Activated T-helper 1 cell treated with anti-CD3 and anti-CD28 coated beads, Interleukin-2, amount 50 U/mL, for 16 hours (primary cell): Measurements from ENCODE around the gene ESPNL.
"Not testable (repeated sequence)": the region's sequence is repeated elsewhere in the genome, so short reads cannot be mapped to it uniquely, and the experiment has no call there.

ENCODE experiments used
- DNase-seq, 2 donors: peaks; one replicate each; pipeline ENCODE4 v3.0.0-alpha.2; 2020; ENCODE audit warnings: low read depth in 1 of 2, low spot score in 1 of 2

Gene ESPNL

DNA sequence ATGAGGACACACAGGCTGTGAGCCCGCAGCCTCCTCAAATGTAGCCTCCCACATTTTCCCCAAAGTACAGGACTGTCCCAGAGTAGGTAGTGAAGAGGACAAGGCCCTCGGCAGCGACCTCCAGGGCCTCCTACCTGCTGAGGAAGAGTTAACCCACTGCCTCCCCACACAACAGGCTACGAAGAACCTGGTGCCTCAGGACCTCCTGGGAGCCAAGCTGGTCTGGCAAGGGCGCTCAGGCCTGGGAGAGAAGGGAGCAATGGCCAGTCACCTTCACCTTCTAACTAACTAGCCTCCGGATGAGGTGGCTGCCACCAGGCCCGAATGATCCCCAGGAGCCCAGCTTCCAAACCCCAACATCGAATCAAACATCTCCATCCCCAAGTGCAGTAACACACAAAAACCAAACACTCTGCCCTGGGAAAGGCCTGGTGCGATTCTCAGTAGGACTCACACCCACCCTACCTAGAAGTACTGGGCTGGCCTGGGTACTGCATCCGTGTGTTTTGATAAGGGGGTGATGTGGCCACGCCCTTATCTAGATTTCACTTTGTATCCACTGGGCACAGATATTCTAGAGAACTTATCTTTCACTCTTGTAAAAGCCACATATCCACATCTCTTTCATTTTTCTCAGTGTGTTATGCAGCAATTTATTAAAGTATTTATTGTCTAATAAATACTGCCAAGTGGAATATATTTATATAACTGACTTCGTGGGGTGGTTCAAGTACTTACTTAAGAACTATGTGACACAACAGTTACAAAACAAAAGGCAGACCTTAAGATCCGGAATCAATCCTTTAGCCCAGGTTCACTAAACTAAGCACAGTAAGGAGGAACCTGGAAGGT is 68.3 kb downstream of the ESPNL start:
- no peak for DNase-seq

DNA sequence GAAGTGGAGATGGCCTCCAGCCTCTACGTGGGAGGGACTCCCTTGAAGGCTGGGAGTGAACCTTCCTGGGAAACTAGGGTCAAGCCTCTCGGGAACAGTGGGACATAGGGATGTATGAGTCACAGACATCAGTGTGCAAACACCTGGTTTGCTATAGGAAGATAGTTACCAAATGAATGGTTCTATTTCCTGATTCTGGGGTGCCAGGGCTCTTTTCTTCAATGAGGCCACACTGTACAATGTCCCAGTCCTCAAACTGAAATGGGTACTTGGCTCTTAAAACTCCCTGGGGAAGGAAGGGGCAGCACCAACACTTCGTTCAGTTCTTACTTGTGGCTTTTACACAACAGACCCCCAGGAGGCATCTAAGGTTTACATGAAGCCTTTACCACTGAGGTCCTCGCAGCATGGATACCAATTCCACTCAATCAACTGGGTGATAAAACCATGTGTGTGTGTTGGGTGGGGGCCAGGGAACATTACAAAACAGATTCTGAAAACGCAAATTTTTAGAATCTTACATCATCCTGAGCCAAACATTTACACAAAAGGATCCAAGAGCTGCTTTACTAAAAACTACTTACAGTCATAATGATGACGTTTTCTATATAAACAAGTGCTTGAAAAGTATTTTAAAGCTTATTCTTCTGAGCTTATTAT is 69.0 kb downstream of the ESPNL start:
- DNase-seq, result no peak

DNA sequence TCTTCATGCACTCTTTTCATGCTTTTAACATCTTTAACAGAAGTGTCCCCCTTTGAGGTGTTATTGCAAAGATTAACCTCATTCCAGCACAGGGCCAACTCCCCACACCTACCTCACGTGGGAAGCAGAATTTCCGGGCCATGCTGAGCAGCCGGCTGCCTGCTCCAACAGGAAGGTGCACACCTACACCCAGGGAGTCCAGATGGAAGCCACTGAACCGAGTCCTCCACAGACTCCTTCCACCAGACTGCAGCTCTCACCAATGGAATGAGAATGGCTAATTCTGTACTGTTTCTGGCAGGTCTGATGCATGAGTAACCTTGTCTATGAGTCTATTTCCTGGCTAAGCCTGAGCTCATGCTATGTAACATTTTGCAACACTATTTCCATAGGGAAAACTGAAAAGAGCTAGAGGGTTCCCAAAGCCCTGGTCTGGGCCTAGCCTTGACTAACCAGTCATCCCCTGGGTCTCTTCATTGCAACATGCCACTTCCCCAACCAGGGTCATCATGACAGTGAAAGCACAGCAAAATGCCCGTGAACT is 69.6 kb downstream of the ESPNL start:
- DNase-seq, result no peak

DNA sequence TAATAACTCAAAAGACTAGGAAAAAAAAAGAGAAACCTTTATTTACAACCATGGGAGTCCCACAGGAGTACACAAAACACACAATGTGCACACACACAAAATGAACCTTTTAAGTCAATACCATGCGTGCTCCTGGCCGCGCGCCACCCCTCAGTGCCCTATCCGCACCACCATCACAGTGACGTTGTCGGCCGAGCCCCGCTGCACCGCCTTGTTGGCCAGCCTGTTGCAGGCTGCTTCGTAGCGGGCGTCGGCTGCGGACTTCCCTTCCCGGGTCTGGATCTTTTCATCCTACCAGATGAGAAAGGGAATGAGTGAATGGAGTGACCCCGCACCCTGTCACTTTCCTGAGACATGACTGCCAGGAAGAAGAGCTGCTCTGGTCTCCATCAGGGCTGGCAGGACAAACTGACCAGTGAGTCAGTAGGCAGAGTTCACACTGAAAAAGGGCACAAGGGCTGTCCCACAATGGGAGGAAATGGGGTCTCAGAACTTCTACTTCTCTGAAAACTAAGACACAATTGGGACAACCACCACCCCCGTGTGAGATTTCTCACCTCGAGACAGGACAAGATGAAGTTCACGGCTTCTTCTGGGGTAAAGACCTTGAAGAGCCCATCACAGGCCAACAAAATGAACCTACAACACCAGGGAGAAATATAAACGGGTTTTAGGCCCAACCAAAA is 70.4 kb downstream of the ESPNL start:
- DNase-seq, result no peak

DNA sequence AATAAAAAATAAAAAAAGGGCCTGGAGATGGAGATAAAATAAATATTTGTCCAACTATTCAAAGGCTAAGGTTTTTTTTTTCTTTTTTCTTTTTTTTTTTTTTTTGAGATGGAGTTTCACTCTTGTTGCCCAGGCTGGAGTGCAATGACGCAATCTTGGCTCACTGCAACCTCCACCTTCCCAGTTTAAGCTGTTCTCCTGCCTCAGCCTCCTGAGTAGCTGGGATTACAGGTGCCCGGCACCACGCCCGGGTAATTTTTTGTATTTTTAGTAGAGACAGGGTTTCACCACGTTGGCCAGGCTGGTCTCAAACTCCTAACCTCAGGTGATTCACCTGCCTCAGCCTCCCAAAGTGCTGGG is 70.9 kb downstream of the ESPNL start:
- DNase-seq, result not testable (repeated sequence)

DNA sequence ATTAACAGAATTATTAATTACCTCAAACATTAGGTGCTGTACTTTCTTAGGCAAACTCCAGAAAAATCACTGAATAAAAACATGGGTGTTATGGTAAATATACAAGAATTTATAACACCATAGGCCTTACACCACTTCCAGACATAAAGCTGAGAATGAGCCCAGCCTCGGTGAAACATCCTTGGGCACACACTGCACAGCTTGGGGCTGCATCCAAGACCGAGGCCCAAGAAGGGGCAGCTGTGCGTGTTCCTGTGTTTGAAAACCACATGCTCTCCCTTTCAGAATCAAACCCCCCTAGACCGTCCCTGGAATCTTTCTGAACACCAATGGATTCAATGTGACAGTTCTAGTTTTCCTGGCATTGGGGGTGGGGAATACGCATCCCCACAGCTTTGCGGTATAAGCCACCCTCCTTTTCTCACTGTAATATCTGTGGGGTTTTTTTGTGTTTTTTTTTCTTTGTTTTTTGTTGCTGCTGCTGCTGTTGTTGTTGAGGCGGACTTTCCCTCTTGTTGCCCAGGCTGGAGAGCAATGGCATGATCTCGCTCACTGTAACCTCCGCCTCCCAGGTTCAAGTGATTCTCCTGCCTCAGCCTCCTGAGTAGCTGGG is 71.5 kb downstream of the ESPNL start:
- DNase-seq, result no peak

DNA sequence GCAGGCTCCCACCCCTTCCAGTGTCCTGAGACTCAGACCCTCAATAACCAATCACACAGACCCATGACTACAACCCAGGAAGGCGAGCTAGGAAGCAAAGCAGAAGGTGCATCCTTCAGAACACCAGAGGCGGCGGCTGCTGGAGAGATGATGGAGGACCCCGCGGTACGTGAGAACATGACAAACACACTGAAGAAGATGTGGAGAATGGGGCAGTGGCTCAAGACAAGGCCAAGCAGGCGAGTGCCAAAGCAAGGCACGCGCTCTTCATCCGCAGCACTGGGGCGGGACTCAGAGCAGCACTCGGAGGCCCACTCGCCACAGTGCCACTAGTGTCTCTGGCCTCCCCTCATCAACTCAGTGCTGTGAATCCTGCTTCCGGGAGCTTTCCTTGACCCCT is 72.3 kb downstream of the ESPNL start:
- DNase-seq, result no peak

DNA sequence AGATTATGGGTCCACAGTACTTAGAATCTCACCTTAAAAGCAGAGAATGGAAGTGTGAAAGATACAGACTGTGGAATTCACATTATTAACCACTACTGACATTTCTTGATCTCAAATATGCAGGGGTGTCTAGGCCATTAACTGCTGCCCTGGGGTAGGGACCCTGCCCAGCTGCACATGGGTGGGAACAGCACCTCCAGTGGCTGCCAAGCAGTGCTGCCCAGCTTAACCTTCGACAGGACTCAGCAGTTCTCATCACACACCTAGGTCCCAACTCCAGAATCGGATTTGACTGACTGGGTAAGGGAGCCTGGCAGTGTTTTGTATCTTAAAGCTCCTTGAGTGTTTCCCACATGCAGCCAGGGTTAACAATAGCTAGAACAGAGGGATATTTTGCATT is 73.6 kb downstream of the ESPNL start:
- no peak for DNase-seq

DNA sequence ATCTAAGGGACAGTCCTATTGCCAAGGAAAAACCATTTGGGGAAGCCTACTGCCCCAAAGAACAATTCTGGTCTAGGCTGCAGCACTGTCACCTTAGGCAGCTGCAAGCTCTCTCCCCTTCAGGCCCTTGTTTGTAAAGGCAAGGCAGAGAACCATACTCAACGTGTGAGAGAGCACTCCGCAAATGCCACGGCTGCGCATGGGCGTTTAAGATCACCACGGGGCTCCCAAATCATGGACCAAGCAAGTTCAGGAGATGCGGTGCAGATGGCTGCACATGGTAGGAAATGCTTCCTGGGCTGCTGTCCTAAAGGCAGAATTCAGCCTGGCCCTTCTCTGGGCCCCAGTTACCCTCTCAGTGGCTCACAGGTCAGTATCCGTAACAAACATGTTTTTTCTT is 74.2 kb downstream of the ESPNL start:
- DNase-seq, result no peak

DNA sequence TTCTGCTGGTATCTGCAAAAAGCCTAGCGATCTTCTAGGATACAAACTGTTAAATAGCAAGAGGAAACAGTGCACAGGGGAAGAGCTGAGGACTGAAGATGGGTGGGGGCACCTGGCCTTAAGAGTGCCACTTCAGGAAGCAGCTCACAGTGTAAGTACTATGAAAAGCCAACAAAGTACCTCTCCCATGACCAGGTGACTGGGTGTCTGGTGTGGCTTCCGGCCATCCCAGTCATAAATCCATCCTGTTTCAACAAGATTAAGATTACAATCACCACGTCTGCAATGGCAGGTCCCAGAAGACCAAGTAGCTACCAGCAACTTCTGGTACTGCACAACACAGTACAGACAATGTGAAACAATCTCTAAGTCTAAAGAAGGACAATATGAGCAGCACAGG is 74.6 kb downstream of the ESPNL start:
- no peak for DNase-seq

DNA sequence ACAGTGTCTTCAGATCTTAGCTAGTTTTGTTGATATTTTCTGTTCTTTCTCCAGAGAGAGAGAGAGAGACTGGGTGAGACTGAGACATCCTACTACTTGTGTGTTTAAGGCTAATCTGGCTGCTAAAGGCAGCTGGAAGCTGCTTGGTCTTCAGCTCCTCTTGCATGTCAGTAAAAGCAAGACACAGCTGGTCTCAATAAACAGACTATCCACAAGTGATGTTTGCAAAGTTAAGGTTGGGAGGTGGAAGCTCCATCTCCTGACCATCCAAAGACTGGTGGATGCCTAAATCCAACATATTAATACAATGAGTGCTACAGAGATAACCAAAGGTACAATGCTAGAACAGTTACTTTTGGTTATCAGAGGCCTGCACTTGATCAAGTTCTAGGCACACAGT is 76.5 kb downstream of the ESPNL start:
- no peak for DNase-seq

DNA sequence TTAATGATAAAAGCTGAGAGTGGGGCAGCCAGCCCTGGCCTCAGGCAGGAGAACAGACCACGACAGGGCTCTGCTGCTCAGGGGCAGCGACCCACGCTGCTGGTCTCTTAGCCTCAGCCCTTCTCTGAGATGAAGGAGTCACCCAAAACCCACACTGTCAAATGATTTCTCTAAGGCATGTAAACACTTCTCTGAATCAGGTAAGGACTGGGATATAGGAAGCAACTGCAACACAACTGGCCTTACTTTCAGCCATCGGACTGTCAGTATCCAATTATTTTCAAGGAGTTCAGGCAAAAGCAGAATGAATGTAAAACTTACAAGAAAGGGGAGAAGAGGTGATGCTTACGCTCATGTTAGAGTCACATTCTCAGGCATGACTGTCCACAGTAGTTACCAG is 80.4 kb downstream of the ESPNL start:
- no peak for DNase-seq

DNA sequence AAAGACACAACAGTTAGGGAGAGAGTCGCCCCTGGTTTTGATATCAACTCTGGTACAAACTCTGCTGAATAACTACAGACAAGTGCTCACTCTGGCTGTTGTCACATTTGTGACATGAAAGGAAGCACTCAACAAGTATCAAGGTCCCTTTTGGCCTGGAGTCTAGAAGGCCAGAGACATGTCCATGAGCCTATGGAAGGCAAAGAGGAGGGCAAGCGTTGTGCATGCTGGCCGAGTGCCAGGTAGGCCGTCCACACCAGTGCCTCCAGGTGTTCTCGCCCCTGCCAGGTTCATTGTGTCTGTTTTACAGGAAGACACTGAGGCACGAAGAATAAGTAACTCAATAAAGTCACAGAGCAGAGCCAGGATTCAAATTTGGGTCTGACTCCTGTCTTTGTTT is 82.2 kb downstream of the ESPNL start:
- no peak for DNase-seq
